ENCODE data around the gene VAX1.
"Not testable (repeated sequence)": the region's sequence is repeated elsewhere in the genome, so short reads cannot be mapped to it uniquely, and the experiment has no call there.

Gene VAX1, protein sequence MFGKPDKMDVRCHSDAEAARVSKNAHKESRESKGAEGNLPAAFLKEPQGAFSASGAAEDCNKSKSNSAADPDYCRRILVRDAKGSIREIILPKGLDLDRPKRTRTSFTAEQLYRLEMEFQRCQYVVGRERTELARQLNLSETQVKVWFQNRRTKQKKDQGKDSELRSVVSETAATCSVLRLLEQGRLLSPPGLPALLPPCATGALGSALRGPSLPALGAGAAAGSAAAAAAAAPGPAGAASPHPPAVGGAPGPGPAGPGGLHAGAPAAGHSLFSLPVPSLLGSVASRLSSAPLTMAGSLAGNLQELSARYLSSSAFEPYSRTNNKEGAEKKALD

DNA sequence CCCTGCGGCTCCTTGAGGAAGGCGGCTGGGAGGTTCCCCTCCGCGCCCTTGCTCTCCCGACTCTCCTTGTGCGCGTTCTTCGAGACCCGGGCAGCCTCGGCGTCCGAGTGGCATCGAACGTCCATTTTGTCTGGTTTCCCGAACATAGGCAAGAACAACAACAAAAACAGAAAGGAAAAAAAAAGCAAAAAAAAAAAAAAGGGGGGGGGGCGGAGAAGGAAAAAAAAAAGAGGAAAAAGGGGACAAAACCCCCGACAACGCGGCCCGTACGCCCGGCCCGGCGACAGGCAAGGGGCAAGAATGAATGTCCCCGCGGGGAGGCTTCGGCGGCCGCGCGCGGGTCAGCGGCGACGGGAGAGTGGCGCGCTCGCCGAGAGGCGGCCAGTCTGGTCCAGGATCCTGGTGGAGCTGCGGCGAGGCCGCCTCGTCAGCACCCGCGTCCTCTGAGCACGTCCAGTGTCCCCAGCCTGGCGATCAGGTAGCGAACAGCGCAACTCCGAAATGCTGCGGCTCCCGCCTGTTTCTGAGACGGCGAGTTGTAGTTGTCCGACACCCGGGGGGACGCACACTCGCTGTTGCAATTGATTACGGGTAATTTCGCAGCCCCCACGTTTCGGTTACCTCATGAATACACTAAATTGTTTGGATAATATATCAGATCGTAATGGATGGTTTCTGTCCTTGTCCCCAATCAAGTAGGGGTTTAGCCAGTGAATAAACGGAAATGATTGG lies at the start of gene VAX1:
TSS of gene VAX1 (minus strand) at position 360 of the 732 bp plus-strand sequence. CDS start at position 146, 214 bp downstream.
- H3K9me3 Mint-ChIP-seq, result no peaks in the 10 kb centered on the region
- ATAC-seq (replicated peaks; ENCODE audit: extremely low read depth, poor library complexity, severe bottlenecking) (no peak), DNase-seq (ENCODE audit: low spot score in 2 of 2) (no peak)
- no peak within 1 kb of the TSS for H3K27ac Mint-ChIP-seq (ENCODE audit: low read depth)
- no peak within 1 kb of the TSS for H3K4me3 Mint-ChIP-seq
- H3K36me3 Mint-ChIP-seq (ENCODE audit: insufficient read depth), result peaks cover 3% of the 10 kb centered on the region
- peaks cover 15% of the 10 kb centered on the region for H3K4me1 Mint-ChIP-seq
- H3K27me3 Mint-ChIP-seq, result peaks cover 79% of the 10 kb centered on the region

DNA sequence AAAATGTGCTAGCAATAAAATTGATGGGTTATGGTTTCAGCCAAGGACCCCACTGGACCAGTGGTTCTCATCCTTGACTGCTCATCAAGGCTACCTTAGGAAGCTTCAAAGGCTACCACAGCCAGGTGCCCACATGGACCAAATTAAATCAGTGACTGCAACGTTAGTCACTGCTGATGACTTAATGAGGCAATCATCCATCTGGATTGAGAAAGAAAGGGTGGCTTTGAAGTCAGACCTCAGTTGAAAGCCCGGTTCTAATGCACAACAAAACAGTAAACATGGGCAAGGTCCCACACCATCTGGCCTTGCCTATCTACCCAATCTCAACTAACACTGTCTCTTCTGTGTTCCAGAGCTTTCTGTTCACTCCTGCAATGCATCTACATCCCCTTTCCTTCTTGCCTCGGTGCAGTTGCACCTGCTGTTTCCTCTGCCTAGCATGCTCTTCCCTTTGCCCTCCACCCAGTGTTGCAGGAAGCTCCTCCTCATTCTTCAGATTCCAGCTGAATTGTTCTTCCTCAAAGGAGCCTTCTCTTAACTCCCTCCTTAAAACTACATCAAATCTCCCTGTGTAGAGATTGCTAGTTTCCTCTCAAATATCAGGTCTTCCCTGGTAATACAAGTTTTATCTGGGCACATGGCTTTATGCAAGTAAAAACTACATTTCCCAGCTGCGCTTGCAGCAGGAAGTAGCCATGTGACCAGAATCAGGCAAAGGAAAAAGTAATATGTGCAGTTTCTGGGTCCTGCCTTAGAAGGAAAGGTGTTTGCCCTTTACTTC lies 49.0 kb upstream of the VAX1 start:
- peaks cover 5% of the 10 kb centered on the region for H3K9me3 Mint-ChIP-seq
- no peaks in the 10 kb centered on the region for H3K4me1 Mint-ChIP-seq

DNA sequence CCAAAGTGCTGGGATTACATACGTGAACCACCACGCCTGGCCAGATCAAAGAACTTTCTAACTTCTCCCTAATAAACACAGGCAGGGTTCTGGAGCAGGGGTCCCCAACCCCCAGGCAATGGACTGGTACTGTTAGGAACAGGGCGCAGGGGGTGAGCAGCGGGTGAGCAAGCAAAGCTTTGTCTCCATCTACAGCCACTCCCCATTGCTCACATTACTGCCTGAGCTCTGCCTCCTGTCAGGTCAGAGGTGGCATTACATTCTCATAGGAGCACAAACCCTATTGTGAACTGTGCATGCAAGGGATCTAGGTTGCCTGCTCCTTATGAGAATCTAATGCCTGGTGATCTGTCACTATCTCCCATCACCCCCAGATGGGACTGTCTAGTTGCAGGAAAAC lies 47.7 kb upstream of the VAX1 start:
- H3K27ac Mint-ChIP-seq (ENCODE audit: low read depth); H3K36me3 Mint-ChIP-seq (ENCODE audit: insufficient read depth); H3K4me3 Mint-ChIP-seq; ATAC-seq (replicated peaks; ENCODE audit: extremely low read depth, poor library complexity, severe bottlenecking); H3K4me1 Mint-ChIP-seq; DNase-seq (ENCODE audit: low spot score in 2 of 2); H3K9me3 Mint-ChIP-seq: not testable (repeated sequence)
- H3K27me3 Mint-ChIP-seq, result peaks cover 24% of the 10 kb centered on the region

More for the DNA sequence above, 49.0 kb upstream of the VAX1 start:
- no peaks in the 10 kb centered on the region for H3K36me3 Mint-ChIP-seq (ENCODE audit: insufficient read depth)
- peaks cover 21% of the 10 kb centered on the region for H3K27me3 Mint-ChIP-seq
- ATAC-seq (replicated peaks; ENCODE audit: extremely low read depth, poor library complexity, severe bottlenecking), result no peak
- DNase-seq (ENCODE audit: low spot score in 2 of 2), result no peak
- no peak overlapping the region for H3K27ac Mint-ChIP-seq (ENCODE audit: low read depth)
- H3K4me3 Mint-ChIP-seq, result no peak overlapping the region

DNA sequence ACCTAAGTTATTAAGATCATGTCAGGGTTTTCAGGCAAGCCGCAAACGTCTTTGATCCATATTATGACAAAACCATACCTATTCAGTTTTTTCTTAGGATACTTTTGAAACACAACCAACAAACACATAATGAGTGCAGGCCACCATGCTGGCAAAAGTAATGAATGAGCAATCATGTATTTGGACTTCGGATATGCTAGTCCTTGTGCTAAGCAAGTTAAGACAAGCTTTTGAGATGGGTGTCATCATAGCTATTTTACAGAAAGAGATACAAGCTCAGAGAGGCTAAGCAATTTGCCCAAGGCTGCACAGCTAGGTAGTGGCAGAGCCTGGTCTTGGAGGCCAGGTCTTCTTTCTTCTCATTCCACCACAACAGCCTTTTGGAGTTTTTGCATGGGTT lies 46.8 kb upstream of the VAX1 start:
- Mint-ChIP-seq H3K36me3 (ENCODE audit: insufficient read depth) (no peaks in the 10 kb centered on the region), H3K9me3 (peaks cover 4% of the 10 kb centered on the region), H3K27ac (ENCODE audit: low read depth) (no peak overlapping the region), H3K27me3 (peaks cover 34% of the 10 kb centered on the region), H3K4me1 (no peaks in the 10 kb centered on the region), H3K4me3 (no peak overlapping the region)
- ATAC-seq (replicated peaks; ENCODE audit: extremely low read depth, poor library complexity, severe bottlenecking) (no peak), DNase-seq (ENCODE audit: low spot score in 2 of 2) (no peak)

DNA sequence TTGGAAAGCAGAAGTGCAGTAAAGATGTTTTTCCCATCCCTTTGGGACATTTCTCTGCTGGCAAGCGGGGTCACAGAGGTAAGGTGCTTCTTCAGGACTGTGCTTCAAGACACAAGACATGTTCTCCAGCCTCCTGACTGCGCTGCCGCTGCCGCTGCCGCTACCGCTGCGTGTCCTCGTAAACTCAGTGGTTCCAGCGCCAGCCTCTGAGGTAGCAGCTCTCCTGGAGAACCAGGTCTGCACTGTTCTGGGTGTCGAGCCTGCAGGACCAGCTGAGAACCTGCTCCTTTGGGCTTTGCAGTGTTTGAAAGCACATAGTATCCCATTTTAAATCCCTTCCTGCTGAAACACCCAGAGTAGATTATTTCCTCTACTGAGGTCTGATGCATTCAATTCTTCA lies 46.2 kb upstream of the VAX1 start:
- Mint-ChIP-seq H3K36me3 (ENCODE audit: insufficient read depth) (no peaks in the 10 kb centered on the region), H3K27me3 (peaks cover 36% of the 10 kb centered on the region), H3K27ac (ENCODE audit: low read depth) (no peak overlapping the region), H3K9me3 (no peaks in the 10 kb centered on the region), H3K4me3 (no peak overlapping the region), H3K4me1 (no peaks in the 10 kb centered on the region)
- DNase-seq (ENCODE audit: low spot score in 2 of 2) (no peak), ATAC-seq (replicated peaks; ENCODE audit: extremely low read depth, poor library complexity, severe bottlenecking) (no peak)

DNA sequence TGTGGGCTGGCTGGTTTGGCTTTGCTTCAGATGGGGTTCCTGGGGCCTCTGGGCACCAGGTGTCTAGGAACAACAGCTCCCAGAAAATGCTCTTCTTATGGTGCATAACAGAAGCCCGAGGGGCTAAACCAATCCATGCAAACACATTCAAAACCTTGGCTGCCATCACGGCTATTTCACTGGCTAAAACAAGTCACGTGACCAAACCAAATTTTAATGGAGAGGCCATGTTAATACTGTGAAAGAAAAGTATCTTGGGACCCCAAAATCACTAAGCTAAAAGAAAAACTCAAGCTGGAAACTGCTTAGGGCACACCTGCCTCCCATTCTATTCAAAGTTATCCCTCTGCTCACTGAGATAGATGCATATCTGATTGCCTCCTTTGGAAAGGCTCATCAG lies 40.1 kb upstream of the VAX1 start:
- no peak for ATAC-seq (replicated peaks; ENCODE audit: extremely low read depth, poor library complexity, severe bottlenecking)
- peaks cover 20% of the 10 kb centered on the region for H3K27me3 Mint-ChIP-seq
- H3K36me3 Mint-ChIP-seq (ENCODE audit: insufficient read depth), result peaks cover 5% of the 10 kb centered on the region
- H3K27ac Mint-ChIP-seq (ENCODE audit: low read depth), result no peak overlapping the region
- DNase-seq (ENCODE audit: low spot score in 2 of 2), result no peak
- H3K4me3 Mint-ChIP-seq, result no peak overlapping the region
- no peaks in the 10 kb centered on the region for H3K9me3 Mint-ChIP-seq
- H3K4me1 Mint-ChIP-seq, result peaks cover 11% of the 10 kb centered on the region

DNA sequence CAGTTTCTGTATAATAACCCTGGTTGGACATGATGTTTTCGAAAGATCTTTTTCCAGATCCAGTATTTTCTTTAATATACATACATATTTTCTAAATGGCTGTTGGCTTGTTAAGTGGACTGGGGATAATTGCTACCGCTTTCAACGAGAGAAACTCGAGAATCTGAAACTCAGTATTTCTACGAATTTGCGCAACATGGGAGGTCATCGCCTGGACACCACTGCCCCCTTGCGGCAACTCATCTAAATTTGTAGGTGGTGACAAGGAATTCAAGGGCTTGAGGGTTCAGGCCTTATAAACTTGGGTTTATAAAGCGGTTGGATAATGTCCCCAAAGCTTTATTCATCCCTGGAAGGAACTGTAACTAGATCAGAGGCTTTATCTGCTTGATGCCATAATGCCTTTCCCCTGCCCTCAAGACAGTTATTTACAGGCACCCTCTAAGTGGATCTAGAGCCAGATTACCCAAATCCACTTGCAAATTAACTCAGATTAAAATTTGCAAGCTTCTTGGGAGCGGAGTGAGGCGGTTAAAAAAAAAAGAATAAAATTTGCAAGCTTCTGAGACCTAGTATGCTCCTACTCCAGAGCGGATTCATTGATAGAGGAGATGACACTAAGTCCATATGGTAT lies 37.9 kb upstream of the VAX1 start:
- H3K4me3 Mint-ChIP-seq, result peak overlapping the region; percentile 82
- DNase-seq (ENCODE audit: low spot score in 2 of 2) (peak; percentile 36 to 55), ATAC-seq (replicated peaks; ENCODE audit: extremely low read depth, poor library complexity, severe bottlenecking) (no peak)
- no peak overlapping the region for H3K27ac Mint-ChIP-seq (ENCODE audit: low read depth)
- H3K4me1 Mint-ChIP-seq, result peaks cover 11% of the 10 kb centered on the region
- no peaks in the 10 kb centered on the region for H3K9me3 Mint-ChIP-seq
- H3K27me3 Mint-ChIP-seq, result peaks cover 33% of the 10 kb centered on the region
- H3K36me3 Mint-ChIP-seq (ENCODE audit: insufficient read depth), result peaks cover 5% of the 10 kb centered on the region

DNA sequence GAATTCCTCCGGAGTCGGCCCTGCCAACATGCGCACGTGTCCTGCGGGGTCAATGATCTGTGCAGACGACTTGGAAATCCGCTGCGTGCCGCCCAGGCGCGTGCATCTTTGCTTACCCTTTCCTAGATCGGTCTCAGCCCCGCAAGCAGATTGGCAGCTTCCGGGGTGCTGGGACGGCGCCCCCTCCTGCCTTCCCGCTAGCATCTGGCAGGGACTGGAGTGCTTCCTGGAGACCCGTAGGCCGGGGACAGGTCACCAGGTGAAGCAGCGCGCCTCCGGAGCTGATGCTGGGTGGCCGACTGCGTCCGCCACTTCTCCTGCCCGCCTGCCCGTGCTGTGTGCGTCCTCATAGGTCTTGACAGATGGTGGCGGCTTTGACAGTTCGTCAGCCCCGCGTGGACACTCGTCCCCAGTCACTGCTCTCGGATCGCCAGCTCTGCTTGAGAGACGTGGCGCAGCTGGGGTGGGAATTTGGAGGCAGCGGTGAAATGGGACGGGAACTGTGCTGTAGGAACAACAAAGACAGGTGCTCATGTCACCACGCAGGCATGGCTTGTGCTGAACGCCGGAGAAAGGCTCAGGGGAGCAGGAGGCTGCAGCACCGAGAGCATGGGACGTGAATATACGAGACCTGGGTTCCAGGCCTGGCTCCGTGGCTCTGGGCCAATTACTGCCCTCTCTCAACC lies 37.3 kb upstream of the VAX1 start:
- H3K4me3 Mint-ChIP-seq, result peak overlapping the region; percentile 82
- H3K27ac Mint-ChIP-seq (ENCODE audit: low read depth), result no peak overlapping the region
- DNase-seq (ENCODE audit: low spot score in 2 of 2) (no peak), ATAC-seq (replicated peaks; ENCODE audit: extremely low read depth, poor library complexity, severe bottlenecking) (peak; percentile 54)
- H3K9me3 Mint-ChIP-seq, result no peaks in the 10 kb centered on the region
- peaks cover 5% of the 10 kb centered on the region for H3K36me3 Mint-ChIP-seq (ENCODE audit: insufficient read depth)
- peaks cover 11% of the 10 kb centered on the region for H3K4me1 Mint-ChIP-seq
- H3K27me3 Mint-ChIP-seq, result peaks cover 33% of the 10 kb centered on the region

DNA sequence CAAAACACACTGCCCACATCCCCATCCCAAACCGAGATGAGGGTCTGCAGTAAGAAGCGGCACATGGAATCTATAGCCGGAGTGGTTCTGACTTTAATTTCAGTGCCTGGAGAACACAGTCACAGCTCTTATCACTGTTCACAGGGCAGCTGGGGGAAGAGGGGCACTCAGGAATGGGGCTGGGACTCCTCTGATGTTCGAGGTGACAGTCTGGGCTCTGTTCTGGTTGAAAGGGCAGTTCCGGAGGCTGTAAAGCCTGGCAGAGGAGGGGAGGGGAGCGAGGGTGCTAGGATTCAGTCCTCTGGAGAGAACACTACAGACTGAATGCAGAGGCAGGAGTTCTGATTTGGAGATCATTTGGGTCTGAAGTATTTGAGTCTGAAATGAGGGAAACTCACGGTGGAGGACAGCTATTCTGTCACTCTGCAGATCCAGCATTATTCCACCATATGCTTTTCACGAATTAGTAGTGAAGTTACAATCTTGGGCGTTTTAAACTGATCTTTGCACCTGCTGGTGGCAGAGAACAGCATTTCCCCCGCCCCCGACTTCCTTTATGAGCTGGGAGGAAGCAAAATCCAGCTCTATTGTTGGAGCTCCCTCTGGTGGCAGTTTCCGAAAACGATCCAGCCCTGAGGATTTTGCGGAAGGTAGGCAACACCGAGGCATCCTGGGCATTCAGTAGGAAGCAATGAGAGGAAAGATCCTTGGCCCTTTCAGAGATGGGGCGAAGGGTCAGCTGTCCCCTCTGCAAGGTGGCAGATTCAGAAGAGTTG lies 36.6 kb upstream of the VAX1 start:
- Mint-ChIP-seq H3K27ac (ENCODE audit: low read depth) (no peak overlapping the region), H3K4me3 (peak overlapping the region; percentile 82), H3K4me1 (peaks cover 11% of the 10 kb centered on the region), H3K27me3 (peaks cover 33% of the 10 kb centered on the region), H3K36me3 (ENCODE audit: insufficient read depth) (peaks cover 5% of the 10 kb centered on the region), H3K9me3 (no peaks in the 10 kb centered on the region)
- DNase-seq (ENCODE audit: low spot score in 2 of 2) (peak; percentile 72 to 74), ATAC-seq (replicated peaks; ENCODE audit: extremely low read depth, poor library complexity, severe bottlenecking) (peak; percentile 82)

DNA sequence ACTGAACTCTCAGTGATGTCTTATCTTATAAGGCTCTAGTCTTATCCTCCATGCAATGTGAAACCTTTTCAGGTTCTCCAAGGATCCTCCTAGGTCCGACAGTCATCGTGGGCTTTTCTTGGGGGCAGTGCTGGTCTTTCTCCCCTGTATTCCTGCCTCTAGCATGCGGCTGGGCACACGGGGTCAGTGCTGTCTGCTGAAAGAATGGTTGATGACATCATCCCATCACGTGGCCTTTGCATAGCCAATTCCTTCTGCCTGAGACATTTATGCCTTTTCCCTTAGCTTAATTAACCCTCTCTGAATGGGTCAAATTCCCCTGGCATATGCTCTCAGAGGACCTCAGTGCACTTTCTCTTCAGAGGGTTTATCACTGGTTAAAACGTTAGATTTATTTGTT lies 32.2 kb upstream of the VAX1 start:
- Mint-ChIP-seq H3K36me3 (ENCODE audit: insufficient read depth) (peaks cover 11% of the 10 kb centered on the region), H3K4me1 (peaks cover 16% of the 10 kb centered on the region), H3K4me3 (no peak overlapping the region), H3K9me3 (no peaks in the 10 kb centered on the region), H3K27ac (ENCODE audit: low read depth) (no peak overlapping the region), H3K27me3 (peaks cover 77% of the 10 kb centered on the region)
- DNase-seq (ENCODE audit: low spot score in 2 of 2), result no peak
- no peak for ATAC-seq (replicated peaks; ENCODE audit: extremely low read depth, poor library complexity, severe bottlenecking)

DNA sequence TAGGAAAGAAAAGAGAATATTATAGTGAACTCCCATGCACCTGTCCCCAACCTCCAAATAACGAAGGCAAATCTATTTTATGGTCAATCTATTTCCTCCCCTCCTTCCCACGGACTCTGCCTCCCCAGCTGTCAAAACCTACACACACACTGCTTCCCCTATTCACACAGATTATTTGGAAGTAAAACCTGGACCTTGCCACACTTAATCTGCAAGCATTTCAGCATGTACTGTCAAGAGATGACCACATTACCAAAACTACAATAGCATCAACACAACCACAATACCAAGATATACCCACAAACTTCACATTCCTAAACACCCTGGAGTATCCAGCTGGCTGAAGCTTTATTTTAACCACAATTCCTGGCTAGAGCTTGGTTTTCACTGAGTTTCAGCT lies 31.4 kb upstream of the VAX1 start:
- H3K27ac Mint-ChIP-seq (ENCODE audit: low read depth), result no peak overlapping the region
- peaks cover 9% of the 10 kb centered on the region for H3K4me1 Mint-ChIP-seq
- DNase-seq (ENCODE audit: low spot score in 2 of 2) (no peak), ATAC-seq (replicated peaks; ENCODE audit: extremely low read depth, poor library complexity, severe bottlenecking) (no peak)
- H3K36me3 Mint-ChIP-seq (ENCODE audit: insufficient read depth), result peaks cover 7% of the 10 kb centered on the region
- H3K9me3 Mint-ChIP-seq, result no peaks in the 10 kb centered on the region
- H3K4me3 Mint-ChIP-seq, result no peak overlapping the region
- H3K27me3 Mint-ChIP-seq, result peaks cover 84% of the 10 kb centered on the region

Measured in central memory CD8-positive, alpha-beta T cell (primary cell).